PFSK-1 (cell line): Measurements from ENCODE around the gene RPTOR.
A peak's percentile ranks its signal among the peaks of the same experiment; 100 is the strongest.

Experiments
- FOXP2 ChIP-seq: optimal IDR thresholded peaks from 2 replicates; pipeline ENCODE3; 2011; ENCODE audit warnings: borderline replicate concordance, control low read depth, inconsistent platforms; ENCODE audit not compliant: insufficient read depth; ENCODE audit errors: extremely low read length, extremely low read depth
- POLR2AphosphoS5 ChIP-seq: IDR thresholded peaks from 2 replicates; pipeline ENCODE4 v1.6.1; 2012; ENCODE audit warnings: low read depth, mild to moderate bottlenecking, control low read depth, low read length, moderate library complexity
- REST ChIP-seq, 2 experiments: IDR thresholded peaks; 2 replicates each; pipeline versions ENCODE4 v1.6.1 to v1.8.0; 2011 to 2012; ENCODE audit warnings: low read depth in 2 of 2, low read length in 2 of 2, control low read depth in 1 of 2, inconsistent platforms in 1 of 2, mild to moderate bottlenecking in 1 of 2, moderate library complexity in 1 of 2; ENCODE audit not compliant: insufficient read depth in 1 of 2
- SIN3A ChIP-seq: IDR thresholded peaks from 2 replicates; pipeline ENCODE4 v1.6.1; 2012; ENCODE audit warnings: mild to moderate bottlenecking, low read length, moderate library complexity, borderline replicate concordance; ENCODE audit not compliant: insufficient read depth
- TAF1 ChIP-seq: IDR thresholded peaks from 2 replicates; pipeline ENCODE4 v1.6.1; 2012; ENCODE audit warnings: low read length, control low read depth, borderline replicate concordance; ENCODE audit not compliant: insufficient read depth

Gene RPTOR

DNA sequence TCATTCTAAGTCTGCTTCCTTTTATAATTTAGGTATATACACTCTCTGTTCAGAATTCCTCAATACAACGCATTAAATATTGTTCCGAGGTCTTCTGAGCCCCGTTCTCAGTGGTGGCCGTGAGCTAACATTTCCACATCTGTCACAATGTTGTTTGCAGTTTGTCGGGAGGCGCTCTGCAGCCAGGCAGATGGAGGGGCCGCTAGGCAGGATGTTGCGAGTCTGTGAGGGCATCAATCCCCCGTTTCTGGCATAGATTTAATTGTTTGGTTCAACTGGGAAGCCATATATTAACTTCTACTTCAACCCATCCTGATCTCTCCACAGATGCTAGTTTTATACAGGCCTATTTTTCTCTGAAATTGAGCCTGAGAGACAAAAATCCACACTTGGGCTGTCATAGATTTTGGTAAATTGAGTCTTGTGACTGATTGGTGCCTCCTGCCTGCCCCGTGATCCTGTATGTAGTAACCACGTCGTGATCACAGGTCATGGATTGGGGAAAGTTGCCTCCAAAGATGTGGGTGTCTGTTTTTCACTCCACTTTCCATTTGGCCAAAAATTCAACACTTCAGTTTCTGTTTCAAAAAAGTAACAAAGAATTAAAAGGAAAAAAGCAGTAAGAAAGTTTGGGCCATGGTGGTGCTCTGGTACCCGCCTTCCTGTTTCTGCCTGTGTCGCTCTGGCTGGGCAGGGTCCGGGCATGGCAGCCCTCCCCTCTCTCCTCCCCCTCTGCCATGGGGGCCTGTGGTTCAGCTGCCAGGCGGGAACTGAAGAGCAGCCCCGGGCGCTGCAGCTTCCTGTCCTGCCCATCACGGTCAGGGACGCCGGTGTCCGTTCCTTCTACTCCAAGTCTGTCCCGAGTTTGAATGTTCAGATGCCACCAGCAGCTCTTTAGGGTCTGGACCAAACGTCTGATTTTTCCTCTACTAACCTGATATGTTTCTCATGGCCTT is 41.5 kb downstream of the RPTOR start:
- TF ChIP-seq POLR2AphosphoS5 (no peak), SIN3A (no peak), REST (IDR thresholded peaks at IDR 0.05; ENCODE audit: insufficient read depth in 1 of 2, low read depth in 2 of 2, low read length in 2 of 2) (0 out of 4 replicates have a peak, but pooled peaks of 1 of the 2 experiments have one; percentile 21)

- TF ChIP-seq TAF1 (no peak), SIN3A (no peak), REST (IDR thresholded peaks at IDR 0.05; ENCODE audit: insufficient read depth in 1 of 2, low read depth in 2 of 2, low read length in 2 of 2) (no peak), FOXP2 (peak; percentile 17), POLR2AphosphoS5 (no peak)
Observed at GRCh38 chr17:80586846-80587228, 42.2 kb downstream of the RPTOR start.

DNA sequence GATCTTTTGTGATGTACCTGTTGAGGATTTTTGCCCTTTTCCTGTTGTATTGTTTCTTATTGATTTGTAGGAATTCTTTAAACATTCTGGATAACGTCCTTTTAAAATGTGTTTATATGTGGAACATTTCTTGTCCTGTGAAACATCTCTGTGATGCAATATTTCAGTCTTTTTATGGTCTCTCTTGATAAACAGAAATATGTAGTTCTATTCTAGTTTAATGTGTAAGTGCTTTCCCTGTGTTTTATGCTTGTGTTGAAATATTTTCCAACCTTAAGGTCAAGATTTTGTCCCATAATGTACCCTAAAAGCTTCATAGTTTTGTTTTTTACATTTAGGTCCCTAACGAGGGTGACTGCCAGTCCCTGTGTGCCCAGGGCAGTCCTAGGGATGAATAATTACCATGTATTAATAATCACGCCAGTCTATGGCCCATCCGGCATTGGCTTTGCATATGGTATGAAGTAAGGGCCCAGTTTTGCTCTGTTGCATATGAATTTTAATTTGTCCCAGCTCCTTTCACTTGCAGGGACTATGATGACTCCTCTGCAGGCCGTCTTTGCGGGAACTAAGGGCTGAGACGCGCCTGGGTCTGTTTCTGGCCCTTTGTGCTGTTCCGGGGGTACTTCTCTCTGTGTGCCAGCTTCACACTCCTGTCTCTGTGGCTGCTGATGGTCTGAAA is 44.2 kb downstream of the RPTOR start:
- no peak for TF ChIP-seq TAF1
- no peak for TF ChIP-seq FOXP2
- TF ChIP-seq REST (IDR thresholded peaks at IDR 0.05; ENCODE audit: insufficient read depth in 1 of 2, low read depth in 2 of 2, low read length in 2 of 2): no peak
- no peak for TF ChIP-seq SIN3A
- no peak for TF ChIP-seq POLR2AphosphoS5

- TF ChIP-seq FOXP2 (no peak), REST (IDR thresholded peaks at IDR 0.05; ENCODE audit: insufficient read depth in 1 of 2, low read depth in 2 of 2, low read length in 2 of 2) (no peak), POLR2AphosphoS5 (no peak), TAF1 (no peak), SIN3A (no peak)
Observed at GRCh38 chr17:80591788-80592187, 47.1 kb downstream of the RPTOR start.
